ENCODE data around the gene CYTH3. TPM values are rescaled to one million over a fixed set of nuclear protein-coding genes. Genes with fewer than 3 reads are reported as not detected.
"Not testable (repeated sequence)": the region's sequence is repeated elsewhere in the genome, so short reads cannot be mapped to it uniquely, and the experiment has no call there.

The CYTH3 gene
- total RNA-seq, 1 donor from 2014 or later = 24.9 TPM

DNA sequence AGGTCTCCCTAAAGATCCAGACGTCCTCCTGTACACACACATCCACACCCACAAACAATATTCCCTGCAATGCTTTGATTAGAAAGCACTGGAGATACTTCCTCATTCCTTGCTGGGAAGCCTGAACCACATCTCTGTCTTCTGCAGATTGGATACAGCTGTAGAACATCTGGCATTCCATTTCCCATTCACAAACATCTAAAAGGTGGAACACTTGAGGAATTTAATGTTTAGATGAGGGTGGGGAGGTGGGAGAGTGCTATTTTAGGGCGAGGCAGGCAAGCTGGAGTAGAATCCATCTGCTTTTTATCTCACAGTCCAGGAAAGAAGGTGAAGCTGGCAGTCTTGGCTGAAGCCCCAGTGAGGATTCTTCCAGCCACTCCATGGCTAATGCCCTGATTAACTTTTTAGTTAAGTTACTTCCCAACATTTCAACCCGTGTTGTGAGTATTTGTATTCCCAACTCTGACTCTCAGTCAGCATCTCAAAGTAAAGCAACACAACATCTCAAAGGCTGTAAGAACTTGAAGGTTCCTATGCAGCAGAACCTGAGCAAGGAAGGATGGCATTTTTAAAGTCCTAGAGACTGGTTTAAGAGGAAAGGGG, 46.1 kb downstream of the CYTH3 start:
- Histone ChIP-seq H3K36me3 (ENCODE audit: control insufficient read depth, insufficient read depth, low read length) (no peaks in the 10 kb centered on the region), H3K27me3 (ENCODE audit: control insufficient read depth, insufficient read depth, low read length) (no peaks in the 10 kb centered on the region), H3K4me3 (ENCODE audit: low read depth, low read length) (no peak overlapping the region)
- peak; percentile 12 for DNase-seq (ENCODE audit: low read depth)
- TF ChIP-seq, protein P1, sequence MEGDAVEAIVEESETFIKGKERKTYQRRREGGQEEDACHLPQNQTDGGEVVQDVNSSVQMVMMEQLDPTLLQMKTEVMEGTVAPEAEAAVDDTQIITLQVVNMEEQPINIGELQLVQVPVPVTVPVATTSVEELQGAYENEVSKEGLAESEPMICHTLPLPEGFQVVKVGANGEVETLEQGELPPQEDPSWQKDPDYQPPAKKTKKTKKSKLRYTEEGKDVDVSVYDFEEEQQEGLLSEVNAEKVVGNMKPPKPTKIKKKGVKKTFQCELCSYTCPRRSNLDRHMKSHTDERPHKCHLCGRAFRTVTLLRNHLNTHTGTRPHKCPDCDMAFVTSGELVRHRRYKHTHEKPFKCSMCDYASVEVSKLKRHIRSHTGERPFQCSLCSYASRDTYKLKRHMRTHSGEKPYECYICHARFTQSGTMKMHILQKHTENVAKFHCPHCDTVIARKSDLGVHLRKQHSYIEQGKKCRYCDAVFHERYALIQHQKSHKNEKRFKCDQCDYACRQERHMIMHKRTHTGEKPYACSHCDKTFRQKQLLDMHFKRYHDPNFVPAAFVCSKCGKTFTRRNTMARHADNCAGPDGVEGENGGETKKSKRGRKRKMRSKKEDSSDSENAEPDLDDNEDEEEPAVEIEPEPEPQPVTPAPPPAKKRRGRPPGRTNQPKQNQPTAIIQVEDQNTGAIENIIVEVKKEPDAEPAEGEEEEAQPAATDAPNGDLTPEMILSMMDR (IDR thresholded peaks at IDR 0.05; ENCODE audit: insufficient read depth, low read length, poor library complexity, severe bottlenecking) = no peak

DNA sequence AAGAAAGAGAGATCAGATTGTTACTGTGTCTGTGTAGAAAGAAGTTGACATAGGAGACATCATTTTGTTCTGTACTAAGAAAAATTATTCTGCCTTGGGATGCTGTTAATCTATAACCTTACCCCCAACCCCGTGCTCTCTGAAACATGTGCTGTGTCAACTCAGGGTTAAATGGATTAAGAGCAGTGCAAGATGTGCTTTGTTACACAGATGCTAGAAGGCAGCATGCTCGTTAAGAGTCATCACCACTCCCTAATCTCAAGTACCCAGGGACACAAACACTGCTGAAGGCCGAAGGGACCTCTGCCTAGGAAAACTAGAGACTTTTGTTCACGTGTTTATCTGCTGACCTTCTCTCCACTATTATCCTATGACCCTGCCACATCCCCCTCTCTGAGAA, 49.0 kb downstream of the CYTH3 start:
- not testable (repeated sequence) for H3K36me3 ChIP-seq (ENCODE audit: control insufficient read depth, insufficient read depth, low read length); DNase-seq (ENCODE audit: low read depth); H3K27me3 ChIP-seq (ENCODE audit: control insufficient read depth, insufficient read depth, low read length); H3K4me3 ChIP-seq (ENCODE audit: low read depth, low read length)

DNA sequence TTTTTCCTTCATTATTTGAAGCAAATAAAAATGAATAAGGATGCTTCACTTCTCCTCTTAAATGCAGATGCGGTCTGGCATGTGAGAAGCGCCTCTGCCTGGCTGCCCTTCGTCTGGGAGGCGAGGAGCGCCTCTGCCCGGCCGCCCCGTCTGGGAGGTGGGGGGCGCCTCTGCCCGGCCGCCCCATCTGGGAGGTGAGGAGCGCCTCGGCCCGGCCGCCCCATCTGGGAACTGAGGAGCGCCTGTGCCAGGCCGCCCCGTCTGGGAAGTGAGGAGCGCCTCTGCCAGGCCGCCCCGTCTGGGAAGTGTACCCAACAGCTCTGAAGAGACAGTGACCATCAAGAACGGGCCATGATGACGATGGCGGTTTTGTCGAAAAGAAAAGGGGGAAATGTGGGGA, 49.4 kb downstream of the CYTH3 start:
- not testable (repeated sequence) for H3K4me3 ChIP-seq (ENCODE audit: low read depth, low read length); DNase-seq (ENCODE audit: low read depth); H3K36me3 ChIP-seq (ENCODE audit: control insufficient read depth, insufficient read depth, low read length); H3K27me3 ChIP-seq (ENCODE audit: control insufficient read depth, insufficient read depth, low read length)

DNA sequence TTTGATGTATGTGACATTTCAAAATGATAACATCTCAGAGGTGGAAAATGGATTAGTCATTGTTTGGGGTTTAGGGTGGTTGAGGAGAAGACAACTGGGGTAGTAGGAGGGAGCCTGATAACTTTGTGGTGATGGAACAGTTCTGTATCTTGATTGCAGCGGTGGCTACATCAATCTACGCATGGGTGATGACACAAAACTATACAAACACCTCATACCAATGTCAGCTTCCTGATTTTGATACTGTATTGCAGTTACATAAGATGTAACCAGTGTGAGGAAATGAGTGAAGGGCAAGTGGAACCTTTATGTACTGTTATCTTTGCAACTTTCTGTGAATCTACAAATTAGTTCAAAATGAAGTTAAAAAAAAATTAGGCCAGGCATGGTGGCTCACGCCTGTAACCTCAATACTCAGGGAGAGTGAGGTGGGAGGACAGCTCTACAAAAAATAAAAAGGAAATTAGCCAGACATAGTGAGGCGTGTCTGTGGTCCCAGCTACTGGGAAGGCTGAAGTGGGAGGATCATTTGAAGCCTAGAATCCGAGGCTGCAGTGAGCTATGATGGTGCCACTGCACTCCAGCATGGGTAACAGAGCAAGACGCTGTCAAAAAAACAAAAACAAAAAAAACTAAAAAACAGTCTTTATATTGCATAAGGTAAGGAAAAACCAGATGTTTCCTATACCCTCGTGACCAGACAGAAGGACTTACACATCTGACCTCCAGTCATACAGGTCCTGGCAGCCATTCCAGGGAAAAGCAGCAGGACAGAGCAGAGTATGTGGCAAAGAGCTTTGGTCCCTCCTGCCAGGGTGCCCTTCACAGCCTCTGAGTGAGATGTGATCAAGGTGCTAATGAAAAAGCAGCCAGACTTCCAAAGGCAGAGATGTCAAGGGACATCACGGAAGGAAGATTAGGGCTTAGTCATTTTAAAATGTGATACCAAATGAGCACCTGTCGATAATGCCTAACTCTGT, 50.8 kb downstream of the CYTH3 start:
- H3K4me3 ChIP-seq (ENCODE audit: low read depth, low read length) = no peak overlapping the region
- no peaks in the 10 kb centered on the region for H3K36me3 ChIP-seq (ENCODE audit: control insufficient read depth, insufficient read depth, low read length)
- DNase-seq (ENCODE audit: low read depth) = no peak
- TF ChIP-seq, protein P1 (IDR thresholded peaks at IDR 0.05; ENCODE audit: insufficient read depth, low read length, poor library complexity, severe bottlenecking) = no peak
- no peaks in the 10 kb centered on the region for H3K27me3 ChIP-seq (ENCODE audit: control insufficient read depth, insufficient read depth, low read length)

DNA sequence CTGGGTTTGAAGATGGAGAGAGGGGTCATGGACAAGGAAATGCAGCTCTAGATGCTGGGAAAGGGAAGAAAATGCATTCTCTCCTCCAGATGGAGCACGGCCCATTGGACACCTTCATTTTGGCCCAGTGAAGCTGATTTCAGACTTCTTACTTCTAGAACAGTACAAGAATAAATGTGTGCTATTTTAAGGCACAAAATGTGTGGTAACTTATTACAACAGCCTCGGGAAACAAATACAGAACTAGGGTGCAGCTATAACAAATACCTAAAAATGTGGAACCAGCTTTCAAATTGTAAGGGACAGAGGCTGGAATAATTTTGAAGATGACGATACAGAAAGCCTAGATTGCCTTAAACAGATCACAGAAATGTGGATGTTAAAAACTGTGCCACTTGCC, 54.1 kb downstream of the CYTH3 start:
- Histone ChIP-seq H3K4me3 (ENCODE audit: low read depth, low read length) (no peak overlapping the region), H3K36me3 (ENCODE audit: control insufficient read depth, insufficient read depth, low read length) (no peaks in the 10 kb centered on the region), H3K27me3 (ENCODE audit: control insufficient read depth, insufficient read depth, low read length) (no peaks in the 10 kb centered on the region)
- DNase-seq (ENCODE audit: low read depth) = no peak
- TF ChIP-seq, protein P1 (IDR thresholded peaks at IDR 0.05; ENCODE audit: insufficient read depth, low read length, poor library complexity, severe bottlenecking) = no peak

DNA sequence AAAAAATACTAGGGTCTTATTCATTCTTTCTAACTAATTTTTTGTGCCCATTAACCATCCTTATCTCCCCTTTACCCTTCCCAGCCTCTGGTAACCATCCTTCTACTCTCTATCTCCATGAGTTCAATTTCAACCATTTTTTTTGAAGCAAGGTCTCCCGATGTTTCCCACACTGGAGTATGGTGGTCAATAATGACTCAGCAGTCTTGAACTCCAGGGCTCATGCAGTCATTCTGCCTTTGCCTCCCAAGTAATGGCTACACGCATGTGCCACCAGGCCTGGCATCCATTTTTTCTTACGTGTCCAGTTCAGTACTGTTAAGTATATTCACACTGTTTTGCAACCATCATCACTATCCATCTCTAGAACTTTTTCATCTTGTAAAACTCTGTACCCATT, 60.4 kb downstream of the CYTH3 start:
- no peak for DNase-seq (ENCODE audit: low read depth)
- Histone ChIP-seq H3K36me3 (ENCODE audit: control insufficient read depth, insufficient read depth, low read length) (no peaks in the 10 kb centered on the region), H3K27me3 (ENCODE audit: control insufficient read depth, insufficient read depth, low read length) (no peaks in the 10 kb centered on the region), H3K4me3 (ENCODE audit: low read depth, low read length) (no peak overlapping the region)
- TF ChIP-seq, protein P1 (IDR thresholded peaks at IDR 0.05; ENCODE audit: insufficient read depth, low read length, poor library complexity, severe bottlenecking) = no peak
